HCT116 (cell line): ENCODE measurements around the gene HIPK3. TPM values are rescaled to one million over a fixed set of nuclear protein-coding genes. Genes with fewer than 3 reads are reported as not detected.

Experiments
- ATAC-seq: fragments of 200-7000 bp; cut with Tn5 transposase; 2 replicates; pipeline ENCODE4 v1.9.1; 2020; ENCODE audit warnings: mild to moderate bottlenecking, moderate library complexity
- BruUV-seq: library from RNA; stranded (reverse); fragments of 400-500 nt; replicated peaks from 2 replicates; lab custom pipeline; 2021; lab: Mats Ljungman, UMichigan
- CTCF ChIA-PET: fragments of 300-600 bp; sonication (Branson Sonifier 250); formaldehyde crosslinking; loops from one replicate; lab custom pipeline; 2021; ENCODE audit warnings: antibody characterized with exemption; lab: Charles Lee
- POLR2A ChIA-PET: fragments of 300-600, 350-600 bp; sonication (Branson Sonifier 250); formaldehyde crosslinking; loops from one replicate; lab custom pipeline; 2021; ENCODE audit warnings: antibody characterized with exemption; lab: Charles Lee
- RAD21 ChIA-PET, 2 experiments: fragments of 300-600 bp; sonication (Branson Sonifier 250); formaldehyde crosslinking; loops; one replicate each; lab custom pipeline; 2023; ENCODE audit warnings: low total read pairs in 2 of 2; ENCODE audit not compliant: uncharacterized antibody in 2 of 2, unreplicated experiment in 2 of 2, low non-redundant PET in 1 of 2; lab: Charles Lee
- DNase-seq: peaks from one replicate; pipeline ENCODE4 v3.0.0-alpha.2; 2010; ENCODE audit warnings: low read depth, low spot score
- H2AFZ ChIP-seq: fragments of 200-600 bp; shearing (Covaris generic), sonication (generic); 2 replicates; pipeline ENCODE4 v1.6.1; 2017; ENCODE audit warnings: low read depth, mixed run types, mixed read lengths, antibody characterized with exemption, low read length; ENCODE audit not compliant: poor library complexity, severe bottlenecking
- H3K27ac ChIP-seq: 2 replicates; pipeline ENCODE4 v1.5.1; 2012; ENCODE audit warnings: low read depth, low read length
- H3K27me3 ChIP-seq: fragments of 200-600 bp; sonication (generic); 2 replicates; pipeline ENCODE4 v1.6.1; 2016; ENCODE audit warnings: mixed run types, low read length, mixed read lengths; ENCODE audit not compliant: insufficient read depth
- H3K36me3 ChIP-seq, 2 experiments: fragments of 200-500 bp in 1 of 2; fragments of 200-600 bp in 1 of 2; sonication (Bioruptor generic) in 1 of 2; sonication (generic) in 1 of 2; 2 replicates each; pipeline versions ENCODE4 v1.5.1 to v1.6.1; 2014 to 2016; ENCODE audit warnings: low read length in 2 of 2, inconsistent platforms in 1 of 2, mixed read lengths in 1 of 2, mixed run types in 1 of 2; ENCODE audit not compliant: insufficient read depth in 2 of 2, control insufficient read depth in 1 of 2
- H3K4me1 ChIP-seq, 2 experiments: fragments of 200-600 bp in 1 of 2; sonication (generic) in 1 of 2; 2 replicates each; pipeline versions ENCODE4 v1.5.1 to v1.6.1; 2012 to 2017; ENCODE audit warnings: low read length in 2 of 2, inconsistent platforms in 1 of 2, mild to moderate bottlenecking in 1 of 2, mixed read lengths in 1 of 2, mixed run types in 1 of 2, moderate library complexity in 1 of 2; ENCODE audit not compliant: insufficient read depth in 2 of 2, control insufficient read depth in 1 of 2
- H3K4me2 ChIP-seq: fragments of 200-600 bp; sonication (generic); 2 replicates; pipeline ENCODE4 v1.6.1; 2017; ENCODE audit warnings: mixed run types, low read length, mixed read lengths
- H3K4me3 ChIP-seq, 2 experiments: fragments of 200-600 bp in 1 of 2; sonication (generic) in 1 of 2; replicated peaks in 1 of 2; 2 replicates each; pipeline ENCODE4 v1.5.1; 2011 to 2016; ENCODE audit warnings: low read length in 2 of 2, control low read depth in 1 of 2, low read depth in 1 of 2, mild to moderate bottlenecking in 1 of 2, mixed read lengths in 1 of 2, mixed run types in 1 of 2
- H3K79me2 ChIP-seq: fragments of 200-600 bp; sonication (generic); 2 replicates; pipeline ENCODE4 v1.6.1; 2017; ENCODE audit warnings: mild to moderate bottlenecking, mixed run types, low read length, moderate library complexity, mixed read lengths; ENCODE audit not compliant: insufficient read depth
- H3K9ac ChIP-seq: fragments of 200-600 bp; sonication (generic); 2 replicates; pipeline ENCODE4 v1.6.1; 2016; ENCODE audit warnings: low read length, mixed read lengths
- H3K9me2 ChIP-seq: fragments of 200-600 bp; sonication (generic), shearing (Covaris generic); 2 replicates; pipeline ENCODE4 v1.6.1; 2017; ENCODE audit warnings: mixed run types, mild to moderate bottlenecking, moderate library complexity; ENCODE audit not compliant: insufficient read depth
- H3K9me3 ChIP-seq, 2 experiments: fragments of 200-500 bp in 1 of 2; fragments of 200-600 bp in 1 of 2; sonication (Bioruptor generic) in 1 of 2; sonication (generic) in 1 of 2; 2 replicates each; pipeline ENCODE4 v1.6.1; 2014 to 2017; ENCODE audit warnings: low read length in 2 of 2, mixed read lengths in 2 of 2, inconsistent platforms in 1 of 2, low read depth in 1 of 2, mild to moderate bottlenecking in 1 of 2, mixed run types in 1 of 2, moderate library complexity in 1 of 2; ENCODE audit not compliant: control insufficient read depth in 1 of 2, insufficient read depth in 1 of 2
- H4K20me1 ChIP-seq: fragments of 200-600 bp; sonication (generic), shearing (Covaris generic); 2 replicates; pipeline ENCODE4 v1.6.1; 2017; ENCODE audit warnings: mixed run types, mild to moderate bottlenecking, moderate library complexity; ENCODE audit not compliant: insufficient read depth
- ELF1 ChIP-seq: IDR thresholded peaks from 2 replicates; pipeline ENCODE4 v1.6.1; 2012; ENCODE audit warnings: low read depth, borderline replicate concordance
- EZH2 ChIP-seq: fragments of 200-600 bp; sonication (generic); IDR thresholded peaks from 2 replicates; pipeline ENCODE4 v1.6.1; 2017; ENCODE audit warnings: antibody characterized with exemption, mixed run types
- FOSL1 ChIP-seq: IDR thresholded peaks from 2 replicates; pipeline ENCODE4 v1.6.1; 2012; ENCODE audit warnings: low read depth
- POLR2AphosphoS5 ChIP-seq: IDR thresholded peaks from 2 replicates; pipeline ENCODE4 v1.6.1; 2011; ENCODE audit warnings: mild to moderate bottlenecking, low read depth, low read length, moderate library complexity
- SRF ChIP-seq: IDR thresholded peaks from 2 replicates; pipeline ENCODE4 v1.6.1; 2012; ENCODE audit warnings: low read depth
- YY1 ChIP-seq: IDR thresholded peaks from 2 replicates; pipeline ENCODE4 v1.6.1; 2011; ENCODE audit warnings: low read length, low read depth, moderate library complexity, mild to moderate bottlenecking; ENCODE audit not compliant: insufficient replicate concordance; ENCODE audit errors: extremely low read depth
- ZNF274 ChIP-seq: fragments of 200-500 bp; sonication (Bioruptor generic); IDR thresholded peaks from 2 replicates; pipeline ENCODE4 v1.6.1; 2014; ENCODE audit warnings: mild to moderate bottlenecking, low read depth, low read length, inconsistent platforms
- intact Hi-C: fragments of 100-400 bp; cut with micrococcal nuclease; formaldehyde crosslinking; loops from 2 replicates; pipeline ENCODE4 v1.10.0; 2022
- total RNA-seq: library from RNA; stranded (reverse); gene quantifications from one replicate; pipeline ENCODE4 v1.2.1, GENCODE V29; 2021; ENCODE audit not compliant: unreplicated experiment
- TF ChIP-seq, protein P1 (sequence below): IDR thresholded peaks from 2 replicates; pipeline ENCODE4 v1.6.1; 2012; ENCODE audit warnings: low read depth
- TF ChIP-seq, protein P2 (sequence below): IDR thresholded peaks from 2 replicates; pipeline ENCODE4 v1.6.1; 2011; ENCODE audit warnings: mild to moderate bottlenecking, low read length, moderate library complexity; ENCODE audit not compliant: insufficient replicate concordance; ENCODE audit errors: extremely low read depth
- TF ChIP-seq, protein P3 (sequence below): IDR thresholded peaks from 2 replicates; pipeline ENCODE4 v1.6.1; 2012
- TF ChIP-seq, protein P4 (sequence below): IDR thresholded peaks from 2 replicates; pipeline ENCODE4 v1.6.1; 2012

The HIPK3 gene
- total RNA-seq, 1 experiment from 2014 or later, result 35.2 TPM

DNA sequence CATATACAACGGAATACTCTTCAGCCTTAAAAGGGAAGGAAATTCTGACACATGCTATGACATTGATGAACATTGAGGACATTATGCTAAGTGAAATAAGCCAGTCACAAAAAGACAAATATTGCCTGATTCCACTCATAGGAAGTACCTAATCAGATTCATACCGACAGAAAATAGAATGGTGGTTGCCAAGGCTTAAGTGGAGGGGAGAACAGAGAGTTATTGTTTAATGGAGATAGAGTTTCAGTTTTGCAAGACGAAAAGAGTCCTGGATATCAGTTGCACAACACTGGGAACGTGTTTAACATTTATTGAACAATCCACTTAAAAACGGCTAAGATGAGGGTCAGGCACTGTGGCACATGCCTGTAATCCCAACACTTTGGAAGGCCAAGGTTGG is 45.6 kb upstream of the HIPK3 start:
- no peak for ATAC-seq
- POLR2A ChIA-PET, result no interaction called here
- TF ChIP-seq ELF1 (no peak), POLR2AphosphoS5 (no peak), SRF (no peak)
- H3K9me2 ChIP-seq, result no peaks in the 10 kb centered on the region
- no peak overlapping the region for H2AFZ ChIP-seq
- H3K27me3 ChIP-seq, result no peaks in the 10 kb centered on the region
- H3K79me2 ChIP-seq, result no peaks in the 10 kb centered on the region
- CTCF ChIA-PET, result no interaction called here
- no TSS peak for BruUV-seq
- no peak overlapping the region for H3K4me2 ChIP-seq
- H3K27ac ChIP-seq, result no peak overlapping the region
- no peaks in the 10 kb centered on the region for H3K36me3 ChIP-seq
- RAD21 ChIA-PET, result no interaction called here
- no peaks in the 10 kb centered on the region for H3K9me3 ChIP-seq
- DNase-seq, result no peak
- intact Hi-C loops, result no loop called here
- no peak overlapping the region for H3K4me3 ChIP-seq
- H3K4me1 ChIP-seq, result no peaks in the 10 kb centered on the region
- no peaks in the 10 kb centered on the region for H4K20me1 ChIP-seq
- no peak overlapping the region for H3K9ac ChIP-seq

DNA sequence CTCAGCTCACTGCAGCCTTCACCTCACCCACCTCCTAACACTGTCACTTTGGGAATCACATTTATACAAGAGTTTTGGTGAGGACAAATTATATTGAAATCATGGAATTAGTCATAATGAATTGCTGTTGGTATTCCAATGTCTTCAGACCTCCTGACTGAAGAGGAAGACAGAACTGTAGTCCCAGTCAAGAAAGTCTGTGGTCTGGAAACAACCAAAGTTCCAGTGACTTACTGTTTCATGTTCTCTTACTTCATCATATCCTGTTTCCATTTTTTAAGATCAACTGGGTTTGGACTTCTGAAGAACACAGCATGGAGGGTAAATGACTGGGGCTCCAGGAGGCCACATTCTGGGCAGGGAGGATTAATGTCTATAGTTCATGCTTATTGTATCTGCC is 43.0 kb upstream of the HIPK3 start:
- BruUV-seq, result no TSS peak
- intact Hi-C loops, result no loop called here
- TF ChIP-seq YY1, result no peak
- TF ChIP-seq, protein P1, sequence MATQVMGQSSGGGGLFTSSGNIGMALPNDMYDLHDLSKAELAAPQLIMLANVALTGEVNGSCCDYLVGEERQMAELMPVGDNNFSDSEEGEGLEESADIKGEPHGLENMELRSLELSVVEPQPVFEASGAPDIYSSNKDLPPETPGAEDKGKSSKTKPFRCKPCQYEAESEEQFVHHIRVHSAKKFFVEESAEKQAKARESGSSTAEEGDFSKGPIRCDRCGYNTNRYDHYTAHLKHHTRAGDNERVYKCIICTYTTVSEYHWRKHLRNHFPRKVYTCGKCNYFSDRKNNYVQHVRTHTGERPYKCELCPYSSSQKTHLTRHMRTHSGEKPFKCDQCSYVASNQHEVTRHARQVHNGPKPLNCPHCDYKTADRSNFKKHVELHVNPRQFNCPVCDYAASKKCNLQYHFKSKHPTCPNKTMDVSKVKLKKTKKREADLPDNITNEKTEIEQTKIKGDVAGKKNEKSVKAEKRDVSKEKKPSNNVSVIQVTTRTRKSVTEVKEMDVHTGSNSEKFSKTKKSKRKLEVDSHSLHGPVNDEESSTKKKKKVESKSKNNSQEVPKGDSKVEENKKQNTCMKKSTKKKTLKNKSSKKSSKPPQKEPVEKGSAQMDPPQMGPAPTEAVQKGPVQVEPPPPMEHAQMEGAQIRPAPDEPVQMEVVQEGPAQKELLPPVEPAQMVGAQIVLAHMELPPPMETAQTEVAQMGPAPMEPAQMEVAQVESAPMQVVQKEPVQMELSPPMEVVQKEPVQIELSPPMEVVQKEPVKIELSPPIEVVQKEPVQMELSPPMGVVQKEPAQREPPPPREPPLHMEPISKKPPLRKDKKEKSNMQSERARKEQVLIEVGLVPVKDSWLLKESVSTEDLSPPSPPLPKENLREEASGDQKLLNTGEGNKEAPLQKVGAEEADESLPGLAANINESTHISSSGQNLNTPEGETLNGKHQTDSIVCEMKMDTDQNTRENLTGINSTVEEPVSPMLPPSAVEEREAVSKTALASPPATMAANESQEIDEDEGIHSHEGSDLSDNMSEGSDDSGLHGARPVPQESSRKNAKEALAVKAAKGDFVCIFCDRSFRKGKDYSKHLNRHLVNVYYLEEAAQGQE, result no peak
- TF ChIP-seq ZNF274, result no peak
- TF ChIP-seq, protein P2, sequence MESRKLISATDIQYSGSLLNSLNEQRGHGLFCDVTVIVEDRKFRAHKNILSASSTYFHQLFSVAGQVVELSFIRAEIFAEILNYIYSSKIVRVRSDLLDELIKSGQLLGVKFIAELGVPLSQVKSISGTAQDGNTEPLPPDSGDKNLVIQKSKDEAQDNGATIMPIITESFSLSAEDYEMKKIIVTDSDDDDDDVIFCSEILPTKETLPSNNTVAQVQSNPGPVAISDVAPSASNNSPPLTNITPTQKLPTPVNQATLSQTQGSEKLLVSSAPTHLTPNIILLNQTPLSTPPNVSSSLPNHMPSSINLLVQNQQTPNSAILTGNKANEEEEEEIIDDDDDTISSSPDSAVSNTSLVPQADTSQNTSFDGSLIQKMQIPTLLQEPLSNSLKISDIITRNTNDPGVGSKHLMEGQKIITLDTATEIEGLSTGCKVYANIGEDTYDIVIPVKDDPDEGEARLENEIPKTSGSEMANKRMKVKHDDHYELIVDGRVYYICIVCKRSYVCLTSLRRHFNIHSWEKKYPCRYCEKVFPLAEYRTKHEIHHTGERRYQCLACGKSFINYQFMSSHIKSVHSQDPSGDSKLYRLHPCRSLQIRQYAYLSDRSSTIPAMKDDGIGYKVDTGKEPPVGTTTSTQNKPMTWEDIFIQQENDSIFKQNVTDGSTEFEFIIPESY, result no peak
- TF ChIP-seq, protein P3, sequence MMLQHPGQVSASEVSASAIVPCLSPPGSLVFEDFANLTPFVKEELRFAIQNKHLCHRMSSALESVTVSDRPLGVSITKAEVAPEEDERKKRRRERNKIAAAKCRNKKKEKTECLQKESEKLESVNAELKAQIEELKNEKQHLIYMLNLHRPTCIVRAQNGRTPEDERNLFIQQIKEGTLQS, result no peak
- TF ChIP-seq SRF, result no peak
- TF ChIP-seq FOSL1, result no peak
- TF ChIP-seq, protein P4, sequence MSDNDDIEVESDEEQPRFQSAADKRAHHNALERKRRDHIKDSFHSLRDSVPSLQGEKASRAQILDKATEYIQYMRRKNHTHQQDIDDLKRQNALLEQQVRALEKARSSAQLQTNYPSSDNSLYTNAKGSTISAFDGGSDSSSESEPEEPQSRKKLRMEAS, result no peak
- TF ChIP-seq EZH2, result no peak

More for the DNA sequence above, 43.0 kb upstream of the HIPK3 start:
- Histone ChIP-seq H3K27me3 (no peaks in the 10 kb centered on the region), H3K79me2 (no peaks in the 10 kb centered on the region), H3K27ac (no peak overlapping the region), H4K20me1 (no peaks in the 10 kb centered on the region), H2AFZ (no peak overlapping the region), H3K36me3 (no peaks in the 10 kb centered on the region), H3K4me1 (no peaks in the 10 kb centered on the region), H3K4me3 (no peak overlapping the region), H3K9ac (no peak overlapping the region), H3K4me2 (no peak overlapping the region), H3K9me3 (no peaks in the 10 kb centered on the region), H3K9me2 (no peaks in the 10 kb centered on the region)
- POLR2A ChIA-PET, result no interaction called here
- CTCF ChIA-PET, result interaction anchor here (1.2 kb wide), 1 partner anchor 48 kb away, joined by 3 read pairs; no protein-coding TSS in a partner anchor
- RAD21 ChIA-PET, result no interaction called here
- no peak for DNase-seq
- no peak for ATAC-seq
